ENCODE results near the gene ABLIM1.

DNA sequence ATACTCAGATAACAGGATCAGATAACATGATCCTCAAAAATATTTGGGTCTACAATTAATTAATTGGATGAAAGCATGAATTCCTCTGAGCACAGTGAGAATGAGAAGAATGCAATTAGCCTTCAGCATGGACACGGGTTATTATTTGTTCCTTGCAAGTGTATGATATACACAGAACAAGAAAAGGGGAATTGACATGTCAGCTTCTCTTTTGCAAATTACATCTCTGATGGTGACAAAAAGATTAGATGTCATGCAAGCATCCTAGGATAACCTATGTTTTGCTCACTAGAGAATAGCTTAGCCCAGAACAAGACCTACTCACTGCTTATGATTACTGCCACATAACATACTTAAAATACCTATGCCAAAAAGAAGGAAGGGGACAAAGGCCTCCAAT is 120.3 kb downstream of the ABLIM1 start:
- TF ChIP-seq, protein P1, sequence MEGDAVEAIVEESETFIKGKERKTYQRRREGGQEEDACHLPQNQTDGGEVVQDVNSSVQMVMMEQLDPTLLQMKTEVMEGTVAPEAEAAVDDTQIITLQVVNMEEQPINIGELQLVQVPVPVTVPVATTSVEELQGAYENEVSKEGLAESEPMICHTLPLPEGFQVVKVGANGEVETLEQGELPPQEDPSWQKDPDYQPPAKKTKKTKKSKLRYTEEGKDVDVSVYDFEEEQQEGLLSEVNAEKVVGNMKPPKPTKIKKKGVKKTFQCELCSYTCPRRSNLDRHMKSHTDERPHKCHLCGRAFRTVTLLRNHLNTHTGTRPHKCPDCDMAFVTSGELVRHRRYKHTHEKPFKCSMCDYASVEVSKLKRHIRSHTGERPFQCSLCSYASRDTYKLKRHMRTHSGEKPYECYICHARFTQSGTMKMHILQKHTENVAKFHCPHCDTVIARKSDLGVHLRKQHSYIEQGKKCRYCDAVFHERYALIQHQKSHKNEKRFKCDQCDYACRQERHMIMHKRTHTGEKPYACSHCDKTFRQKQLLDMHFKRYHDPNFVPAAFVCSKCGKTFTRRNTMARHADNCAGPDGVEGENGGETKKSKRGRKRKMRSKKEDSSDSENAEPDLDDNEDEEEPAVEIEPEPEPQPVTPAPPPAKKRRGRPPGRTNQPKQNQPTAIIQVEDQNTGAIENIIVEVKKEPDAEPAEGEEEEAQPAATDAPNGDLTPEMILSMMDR (IDR thresholded peaks at IDR 0.05) = no peak
- no peak for TF ChIP-seq EZH2 (IDR thresholded peaks at IDR 0.05)

Measured in neural progenitor cell (in vitro differentiated cells).